ENCODE data around the gene PRKAA2.

The PRKAA2 gene

GRCh38 chr1:56709269-56709880 is 64.3 kb downstream of the PRKAA2 start:
- Histone ChIP-seq H3K4me3 (ENCODE audit: low read depth, low read length, poor library complexity, severe bottlenecking) (no peak overlapping the region), H3F3A (ENCODE audit: insufficient read depth, low read length) (no peaks in the 10 kb centered on the region), H2AFZ (ENCODE audit: low read length) (no peak overlapping the region), H3K27ac (ENCODE audit: low read depth, low read length, poor library complexity, severe bottlenecking) (no peak overlapping the region), H3K9me3 (ENCODE audit: low read length) (no peaks in the 10 kb centered on the region), H3K4me1 (ENCODE audit: insufficient read depth, low read length, severe bottlenecking) (no peaks in the 10 kb centered on the region), H3K27me3 (ENCODE audit: insufficient read depth, low read length) (no peaks in the 10 kb centered on the region), H3K9ac (ENCODE audit: low read length) (no peak overlapping the region), H3K79me2 (ENCODE audit: insufficient read depth, low read length) (no peaks in the 10 kb centered on the region), H3K4me2 (ENCODE audit: low read length) (no peak overlapping the region), H4K20me1 (ENCODE audit: insufficient read depth, low read length) (no peaks in the 10 kb centered on the region), H3K36me3 (ENCODE audit: insufficient read depth, low read length) (no peaks in the 10 kb centered on the region), H3K9me2 (ENCODE audit: low read depth, low read length) (no peaks in the 10 kb centered on the region)
- TF ChIP-seq EZH2 (IDR thresholded peaks at IDR 0.05; ENCODE audit: borderline replicate concordance, low read length) (no peak), CTCF (IDR thresholded peaks at IDR 0.05; ENCODE audit: low read length) (peak; percentile 56)

GRCh38 chr1:56709995-56710394 is 64.9 kb downstream of the PRKAA2 start:
- H3K9me3 ChIP-seq (ENCODE audit: low read length), result no peaks in the 10 kb centered on the region
- TF ChIP-seq EZH2 (IDR thresholded peaks at IDR 0.05; ENCODE audit: borderline replicate concordance, low read length) (no peak), CTCF (IDR thresholded peaks at IDR 0.05; ENCODE audit: low read length) (no peak)
- no peaks in the 10 kb centered on the region for H3K79me2 ChIP-seq (ENCODE audit: insufficient read depth, low read length)
- no peaks in the 10 kb centered on the region for H3K9me2 ChIP-seq (ENCODE audit: low read depth, low read length)
- no peak overlapping the region for H3K4me2 ChIP-seq (ENCODE audit: low read length)
- no peaks in the 10 kb centered on the region for H3K4me1 ChIP-seq (ENCODE audit: insufficient read depth, low read length, severe bottlenecking)
- no peaks in the 10 kb centered on the region for H3K27me3 ChIP-seq (ENCODE audit: insufficient read depth, low read length)
- H3K9ac ChIP-seq (ENCODE audit: low read length), result no peak overlapping the region
- no peak overlapping the region for H3K27ac ChIP-seq (ENCODE audit: low read depth, low read length, poor library complexity, severe bottlenecking)
- H3K36me3 ChIP-seq (ENCODE audit: insufficient read depth, low read length), result no peaks in the 10 kb centered on the region
- no peaks in the 10 kb centered on the region for H3F3A ChIP-seq (ENCODE audit: insufficient read depth, low read length)
- H2AFZ ChIP-seq (ENCODE audit: low read length), result no peak overlapping the region
- no peak overlapping the region for H3K4me3 ChIP-seq (ENCODE audit: low read depth, low read length, poor library complexity, severe bottlenecking)
- H4K20me1 ChIP-seq (ENCODE audit: insufficient read depth, low read length), result no peaks in the 10 kb centered on the region

- no peaks in the 10 kb centered on the region for H3K79me2 ChIP-seq (ENCODE audit: insufficient read depth, low read length)
- H3K4me3 ChIP-seq (ENCODE audit: low read depth, low read length, poor library complexity, severe bottlenecking), result no peak overlapping the region
- no peaks in the 10 kb centered on the region for H3K27me3 ChIP-seq (ENCODE audit: insufficient read depth, low read length)
- TF ChIP-seq CTCF (IDR thresholded peaks at IDR 0.05; ENCODE audit: low read length) (no peak), EZH2 (IDR thresholded peaks at IDR 0.05; ENCODE audit: borderline replicate concordance, low read length) (no peak)
- H2AFZ ChIP-seq (ENCODE audit: low read length), result no peak overlapping the region
- no peak overlapping the region for H3K4me2 ChIP-seq (ENCODE audit: low read length)
- no peak overlapping the region for H3K27ac ChIP-seq (ENCODE audit: low read depth, low read length, poor library complexity, severe bottlenecking)
- H3K4me1 ChIP-seq (ENCODE audit: insufficient read depth, low read length, severe bottlenecking), result no peaks in the 10 kb centered on the region
- H3K9ac ChIP-seq (ENCODE audit: low read length), result no peak overlapping the region
- H4K20me1 ChIP-seq (ENCODE audit: insufficient read depth, low read length), result no peaks in the 10 kb centered on the region
- H3K9me2 ChIP-seq (ENCODE audit: low read depth, low read length), result no peaks in the 10 kb centered on the region
- H3K36me3 ChIP-seq (ENCODE audit: insufficient read depth, low read length), result no peaks in the 10 kb centered on the region
- H3K9me3 ChIP-seq (ENCODE audit: low read length), result no peaks in the 10 kb centered on the region
- H3F3A ChIP-seq (ENCODE audit: insufficient read depth, low read length), result no peaks in the 10 kb centered on the region
These were observed 65.5 kb downstream of the PRKAA2 start for GRCh38 chr1:56710646-56711045.
